CD4-positive, CD25-positive, alpha-beta regulatory T cell (primary cell): Measurements from ENCODE around the gene CYP51A1. TPM values are rescaled to one million over a fixed set of nuclear protein-coding genes. Genes with fewer than 3 reads are reported as not detected.
"Not testable (repeated sequence)": the region's sequence is repeated elsewhere in the genome, so short reads cannot be mapped to it uniquely, and the experiment has no call there.

Source experiments
- ATAC-seq, 2 donors: fragments of 150-1000 bp; cut with Tn5 transposase; one replicate each; pipeline ENCODE4 v1.10.0; 2021; ENCODE audit warnings: low read depth in 2 of 2, moderate number of reproducible peaks in 2 of 2, moderate library complexity in 1 of 2
- DNase-seq, 3 donors: peaks; one replicate each; pipeline versions ENCODE4 v3.0.0 to v3.0.0-alpha.2; 2012 to 2022; ENCODE audit warnings: mixed read lengths in 1 of 3
- H3K27ac ChIP-seq: one replicate; pipeline ENCODE4 v1.7.0; 2013; ENCODE audit warnings: mild to moderate bottlenecking, low read length; ENCODE audit not compliant: insufficient read depth, poor library complexity, severe bottlenecking
- H3K27me3 ChIP-seq: one replicate; pipeline ENCODE4 v1.7.0; 2013; ENCODE audit warnings: low read length; ENCODE audit not compliant: control insufficient read depth, insufficient read depth
- H3K36me3 ChIP-seq: one replicate; pipeline ENCODE4 v1.7.0; 2013; ENCODE audit warnings: mild to moderate bottlenecking, low read length, moderate library complexity; ENCODE audit not compliant: control insufficient read depth, insufficient read depth
- H3K4me1 ChIP-seq: 2 replicates; pipeline ENCODE4 v1.7.0; 2013; ENCODE audit warnings: mild to moderate bottlenecking, low read length; ENCODE audit not compliant: insufficient read depth, control insufficient read depth, poor library complexity, severe bottlenecking
- H3K4me3 ChIP-seq: one replicate; pipeline ENCODE4 v1.7.0; 2013; ENCODE audit warnings: low read depth, mild to moderate bottlenecking, low read length, moderate library complexity
- H3K9me3 ChIP-seq, 2 experiments: 1 replicate in 1 of 2; 2 replicates in 1 of 2; pipeline ENCODE4 v1.7.0; 2013; ENCODE audit warnings: low read length in 2 of 2, mild to moderate bottlenecking in 1 of 2, moderate library complexity in 1 of 2; ENCODE audit not compliant: control insufficient read depth in 2 of 2
- H3K27ac Mint-ChIP-seq, 3 donors: one replicate each; pipeline ENCODE4 v1.8.0; 2020 to 2022; ENCODE audit warnings: mild to moderate bottlenecking in 3 of 3, mixed read lengths in 3 of 3, moderate library complexity in 2 of 3
- H3K27me3 Mint-ChIP-seq: one replicate; pipeline ENCODE4 v1.8.0; 2022; ENCODE audit warnings: mild to moderate bottlenecking, mixed read lengths
- H3K36me3 Mint-ChIP-seq: one replicate; pipeline ENCODE4 v1.8.0; 2020; ENCODE audit warnings: mixed read lengths
- H3K4me1 Mint-ChIP-seq, 4 donors: one replicate each; pipeline ENCODE4 v1.8.0; 2020 to 2022; ENCODE audit warnings: mixed read lengths in 4 of 4, mild to moderate bottlenecking in 1 of 4
- H3K4me3 Mint-ChIP-seq, 4 donors: one replicate each; pipeline ENCODE4 v1.8.0; 2020 to 2022; ENCODE audit warnings: mild to moderate bottlenecking in 4 of 4, mixed read lengths in 4 of 4, moderate library complexity in 3 of 4
- H3K9me3 Mint-ChIP-seq, 7 donors: one replicate each; pipeline ENCODE4 v1.8.0; 2020 to 2022; ENCODE audit warnings: mixed read lengths in 7 of 7, mild to moderate bottlenecking in 3 of 7, moderate library complexity in 2 of 7
- polyA plus RNA-seq, 4 donors: library from polyadenylated mRNA; unstranded; fragments of 300-500 nt; fragmentation: Illumina TruSeq; gene quantifications; one replicate each; pipeline ENCODE4 v1.2.3, GENCODE V29; 2021
- total RNA-seq: library from RNA; stranded (reverse); gene quantifications from one replicate; pipeline ENCODE4 v1.2.3, GENCODE V29; 2022

Gene CYP51A1
- total and polyA plus RNA-seq, 5 donors from 2014 or later = 11.2 to 29.0 (median 15.3) TPM

- H3K27ac ChIP-seq = no peak overlapping the region
- H3K27me3 ChIP-seq = no peaks in the 10 kb centered on the region
- H3K36me3 ChIP-seq = peaks cover 29% of the 10 kb centered on the region
- Mint-ChIP-seq H3K36me3 (peaks cover 68% of the 10 kb centered on the region), H3K27me3 (no peaks in the 10 kb centered on the region), H3K9me3 (no peaks in the 10 kb centered on the region), H3K4me1 (peaks cover 0 to 27% (median 8%) of the 10 kb centered on the region in 4 donors), H3K4me3 (no peak overlapping the region), H3K27ac (no peak overlapping the region)
- no peak overlapping the region for H3K4me3 ChIP-seq
- DNase-seq (no peak), ATAC-seq (no peak)
- no peaks in the 10 kb centered on the region for H3K9me3 ChIP-seq
- H3K4me1 ChIP-seq = no peaks in the 10 kb centered on the region
These were observed 15.0 kb downstream of the CYP51A1 start for GRCh38 chr7:92119213-92119759.

- Mint-ChIP-seq H3K27me3 (no peaks in the 10 kb centered on the region), H3K9me3 (no peaks in the 10 kb centered on the region), H3K27ac (no peak overlapping the region), H3K4me3 (no peak overlapping the region), H3K36me3 (peaks cover 55% of the 10 kb centered on the region), H3K4me1 (peaks cover 0 to 31% (median 9%) of the 10 kb centered on the region in 4 donors)
- peaks cover 14% of the 10 kb centered on the region for H3K36me3 ChIP-seq
- no peak overlapping the region for H3K27ac ChIP-seq
- no peaks in the 10 kb centered on the region for H3K27me3 ChIP-seq
- no peak for DNase-seq
- no peak overlapping the region for H3K4me3 ChIP-seq
- H3K9me3 ChIP-seq = no peaks in the 10 kb centered on the region
- H3K4me1 ChIP-seq = no peaks in the 10 kb centered on the region
- no peak for ATAC-seq
These were observed 17.3 kb downstream of the CYP51A1 start for GRCh38 chr7:92116949-92117348.

GRCh38 chr7:92115821-92116220 lies 18.5 kb downstream of the CYP51A1 start:
- Mint-ChIP-seq H3K4me3 (no peak overlapping the region), H3K4me1 (peaks cover 0 to 31% (median 9%) of the 10 kb centered on the region in 4 donors), H3K27me3 (no peaks in the 10 kb centered on the region), H3K36me3 (peaks cover 48% of the 10 kb centered on the region), H3K9me3 (no peaks in the 10 kb centered on the region), H3K27ac (no peak overlapping the region)
- no peak for DNase-seq
- Histone ChIP-seq H3K27ac (no peak overlapping the region), H3K9me3 (no peaks in the 10 kb centered on the region), H3K27me3 (no peaks in the 10 kb centered on the region), H3K36me3 (peaks cover 13% of the 10 kb centered on the region), H3K4me1 (no peaks in the 10 kb centered on the region), H3K4me3 (no peak overlapping the region)
- ATAC-seq = no peak

- no peak overlapping the region for H3K27ac Mint-ChIP-seq
- no peak for ATAC-seq
- Histone ChIP-seq H3K27me3 (no peaks in the 10 kb centered on the region), H3K4me1 (no peaks in the 10 kb centered on the region), H3K36me3 (peaks cover 31% of the 10 kb centered on the region), H3K4me3 (no peak overlapping the region), H3K27ac (no peak overlapping the region), H3K9me3 (no peaks in the 10 kb centered on the region)
- H3K36me3 Mint-ChIP-seq = peaks cover 57% of the 10 kb centered on the region
- DNase-seq = no peak
- H3K4me1 Mint-ChIP-seq = peaks cover 0 to 10% (median 3%) of the 10 kb centered on the region in 4 donors
- no peaks in the 10 kb centered on the region for H3K27me3 Mint-ChIP-seq
- H3K4me3 Mint-ChIP-seq = no peak overlapping the region
- no peaks in the 10 kb centered on the region for H3K9me3 Mint-ChIP-seq
These were observed 23.4 kb downstream of the CYP51A1 start for GRCh38 chr7:92110857-92111256.

- H3K4me3 Mint-ChIP-seq = no peak overlapping the region
- no peak overlapping the region for H3K27ac ChIP-seq
- no peaks in the 10 kb centered on the region for H3K9me3 Mint-ChIP-seq
- ATAC-seq (no peak), DNase-seq (no peak)
- H3K4me1 ChIP-seq = no peaks in the 10 kb centered on the region
- no peaks in the 10 kb centered on the region for H3K27me3 ChIP-seq
- H3K9me3 ChIP-seq = no peaks in the 10 kb centered on the region
- H3K27me3 Mint-ChIP-seq = no peaks in the 10 kb centered on the region
- H3K4me3 ChIP-seq = no peak overlapping the region
- H3K36me3 ChIP-seq = peaks cover 33% of the 10 kb centered on the region
- H3K36me3 Mint-ChIP-seq = peaks cover 44% of the 10 kb centered on the region
- peaks cover 0 to 2% (median 0%) of the 10 kb centered on the region in 4 donors for H3K4me1 Mint-ChIP-seq
- H3K27ac Mint-ChIP-seq = peak overlapping the region in 1 of 3 donors; percentile 86
These were observed 25.5 kb downstream of the CYP51A1 start for GRCh38 chr7:92108821-92109220.

- not testable (repeated sequence) for H3K9me3 ChIP-seq, H3K27ac Mint-ChIP-seq, H3K4me1 Mint-ChIP-seq, H3K27me3 Mint-ChIP-seq, ATAC-seq, H3K4me3 ChIP-seq, DNase-seq, H3K27me3 ChIP-seq, H3K9me3 Mint-ChIP-seq, H3K4me1 ChIP-seq, H3K4me3 Mint-ChIP-seq, H3K27ac ChIP-seq
- H3K36me3 Mint-ChIP-seq = peaks cover 51% of the 10 kb centered on the region
- H3K36me3 ChIP-seq = peaks cover 60% of the 10 kb centered on the region
These were observed 31.4 kb downstream of the CYP51A1 start for GRCh38 chr7:92102862-92103261.

GRCh38 chr7:92100534-92100933 lies 33.7 kb downstream of the CYP51A1 start:
- H3K4me1 ChIP-seq = no peaks in the 10 kb centered on the region
- Mint-ChIP-seq H3K9me3 (no peaks in the 10 kb centered on the region), H3K36me3 (peaks cover 54% of the 10 kb centered on the region), H3K27ac (peak overlapping the region in 1 of 3 donors; percentile 32), H3K4me3 (no peak overlapping the region), H3K27me3 (no peaks in the 10 kb centered on the region), H3K4me1 (no peaks in the 10 kb centered on the region)
- ATAC-seq (no peak), DNase-seq (no peak)
- H3K36me3 ChIP-seq = peaks cover 65% of the 10 kb centered on the region
- H3K9me3 ChIP-seq = no peaks in the 10 kb centered on the region
- H3K27me3 ChIP-seq = no peaks in the 10 kb centered on the region
- H3K27ac ChIP-seq = no peak overlapping the region
- no peak overlapping the region for H3K4me3 ChIP-seq

GRCh38 chr7:92095380-92095779 lies 38.9 kb downstream of the CYP51A1 start:
- Histone ChIP-seq H3K36me3 (peaks cover 63% of the 10 kb centered on the region), H3K4me1 (no peaks in the 10 kb centered on the region), H3K4me3 (no peak overlapping the region), H3K27me3 (no peaks in the 10 kb centered on the region), H3K9me3 (no peaks in the 10 kb centered on the region), H3K27ac (no peak overlapping the region)
- H3K4me3 Mint-ChIP-seq = no peak overlapping the region
- H3K36me3 Mint-ChIP-seq = peaks cover 51% of the 10 kb centered on the region
- no peaks in the 10 kb centered on the region for H3K27me3 Mint-ChIP-seq
- H3K4me1 Mint-ChIP-seq = no peaks in the 10 kb centered on the region
- ATAC-seq = no peak
- DNase-seq = no peak
- H3K9me3 Mint-ChIP-seq = no peaks in the 10 kb centered on the region
- no peak overlapping the region for H3K27ac Mint-ChIP-seq
